Stimulated activated CD8-positive, alpha-beta memory T cell treated with anti-CD3 and anti-CD28 coated beads, Interleukin-7, amount 100 ng/mL, for 48 hours (primary cell): ENCODE measurements around the gene KLHL33.

ENCODE experiments used
- DNase-seq, 2 donors: peaks; one replicate each; pipeline ENCODE4 v3.0.0-alpha.2; 2020; ENCODE audit warnings: low read depth in 1 of 2; ENCODE audit errors: extremely low read depth in 1 of 2

The KLHL33 gene

GRCh38 chr14:20376071-20376588, 59.8 kb downstream of the KLHL33 start:
- DNase-seq = no peak
